Fibroblast of upper back skin (primary cell): ENCODE measurements around the gene ACAD11.
"Not testable (repeated sequence)": the region's sequence is repeated elsewhere in the genome, so short reads cannot be mapped to it uniquely, and the experiment has no call there.

ENCODE experiments used
- DNase-seq: peaks from one replicate; pipeline ENCODE4 v3.0.0-alpha.2; 2013

The ACAD11 gene

DNA sequence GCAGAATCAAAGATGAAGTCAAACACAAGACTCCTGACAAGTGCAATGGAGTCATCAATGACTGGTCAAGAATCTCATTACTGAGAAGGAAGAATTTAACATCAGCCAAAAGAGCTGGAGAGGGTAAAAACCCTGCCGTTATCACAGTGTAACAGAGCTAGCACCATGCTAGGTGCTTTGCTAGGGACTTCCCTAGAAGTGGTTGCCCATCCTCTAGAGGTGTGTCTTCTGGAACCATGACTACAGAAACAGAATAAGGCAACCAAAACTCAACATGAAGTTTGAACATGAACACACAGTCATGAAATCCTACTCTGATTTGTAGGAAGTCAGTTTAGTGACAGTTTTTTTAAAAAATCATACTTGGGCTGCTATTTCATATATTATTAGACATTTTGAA lies 9.5 kb downstream of the ACAD11 start:
- DNase-seq: no peak

- no peak for DNase-seq
Measured at GRCh38 chr3:132645058-132645457, 14.6 kb downstream of the ACAD11 start.

- no peak for DNase-seq
Measured at GRCh38 chr3:132643366-132643765, 16.2 kb downstream of the ACAD11 start.

GRCh38 chr3:132642539-132642847 lies 17.1 kb downstream of the ACAD11 start:
- DNase-seq: no peak

DNA sequence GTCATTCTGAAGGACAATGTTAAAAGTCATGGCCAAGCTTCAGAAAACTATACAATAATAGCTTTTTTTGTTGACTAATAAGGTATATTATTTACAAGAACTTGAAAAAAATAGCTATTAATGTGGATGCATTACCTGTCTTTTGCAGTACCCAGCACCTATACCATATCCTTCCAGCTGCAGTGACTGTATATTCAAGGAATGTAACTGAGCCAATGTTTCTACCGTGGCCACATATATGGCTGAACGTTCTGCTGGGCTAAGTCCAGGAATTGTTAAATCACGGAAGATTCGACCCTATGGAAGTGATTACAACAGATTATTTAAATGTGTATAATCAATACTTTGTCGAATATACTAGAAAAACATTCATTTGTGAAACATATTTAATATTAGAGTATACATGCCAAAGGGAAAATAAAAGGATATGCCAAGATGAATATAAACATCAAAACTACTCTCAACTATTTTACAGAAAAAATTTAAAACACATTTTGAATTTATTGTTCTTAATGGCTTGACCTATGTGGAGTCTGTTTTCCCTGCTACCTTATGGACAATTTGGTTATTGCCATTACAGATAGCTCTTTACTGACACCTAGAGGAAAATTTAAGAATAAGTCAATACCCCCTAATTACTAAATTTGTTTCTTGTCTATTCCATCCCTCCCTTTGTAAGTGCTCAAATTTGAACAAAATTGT lies 17.6 kb downstream of the ACAD11 start:
- DNase-seq: peak; percentile 70

DNA sequence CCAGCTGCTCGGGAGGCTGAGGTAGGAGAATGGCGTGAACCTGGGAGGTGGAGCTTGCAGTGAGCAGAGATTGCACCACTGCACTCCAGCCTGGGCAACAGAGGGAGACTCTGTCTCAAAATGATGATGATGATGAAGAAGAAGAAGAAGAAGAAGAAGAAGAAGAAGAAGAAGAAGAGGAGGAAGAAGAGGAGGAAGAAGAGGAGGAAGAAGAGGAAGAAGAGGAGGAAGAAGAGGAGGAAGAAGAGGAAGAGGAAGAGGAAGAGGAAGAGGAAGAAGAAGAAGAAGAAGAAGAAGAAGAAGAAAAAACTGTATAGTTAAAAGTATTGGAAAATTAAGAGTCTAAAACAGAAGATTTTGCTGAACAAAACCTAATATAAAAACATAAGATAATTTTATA lies 18.2 kb downstream of the ACAD11 start:
- not testable (repeated sequence) for DNase-seq

- DNase-seq: no peak
Measured at GRCh38 chr3:132638706-132639105, 20.9 kb downstream of the ACAD11 start.

DNA sequence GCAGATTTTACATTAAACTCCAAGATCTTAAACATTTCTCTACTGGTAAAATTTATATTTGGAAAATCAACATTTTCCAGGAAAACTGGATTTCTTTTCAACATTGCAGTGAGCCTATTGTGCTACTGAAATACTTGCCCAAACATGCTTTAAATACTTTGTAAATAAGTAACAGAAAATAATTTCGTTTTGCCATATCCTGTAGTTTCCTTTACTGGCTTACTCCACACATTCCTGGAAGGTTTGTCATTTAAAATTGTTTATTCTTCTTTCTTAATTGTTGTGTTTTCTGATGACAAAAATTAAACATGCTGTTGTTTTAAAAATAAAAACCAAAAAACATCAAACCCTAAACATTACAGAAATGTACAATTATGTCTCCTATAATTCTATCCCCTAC lies 22.0 kb downstream of the ACAD11 start:
- peak; percentile 24 for DNase-seq

DNA sequence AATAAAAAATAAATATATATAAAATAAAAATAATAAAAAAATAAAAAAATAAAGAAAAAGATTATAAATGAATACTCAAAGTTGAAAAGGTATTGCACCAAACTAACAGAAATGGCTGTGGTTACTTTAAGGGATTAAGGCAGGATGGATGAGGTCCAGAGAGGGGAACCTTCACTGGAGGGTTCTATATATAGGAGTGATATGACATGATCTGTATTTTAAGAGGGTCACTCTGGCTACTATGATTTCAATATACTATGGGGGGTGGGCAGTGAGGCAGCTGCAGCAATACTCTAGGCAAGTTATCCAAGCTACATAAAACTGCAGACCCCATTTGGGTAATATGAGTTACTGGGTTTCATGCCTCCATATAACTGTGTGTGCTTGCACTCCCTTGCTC lies 24.6 kb downstream of the ACAD11 start:
- no peak for DNase-seq

- no peak for DNase-seq
Measured at GRCh38 chr3:132630612-132631011, 29.0 kb downstream of the ACAD11 start.

DNA sequence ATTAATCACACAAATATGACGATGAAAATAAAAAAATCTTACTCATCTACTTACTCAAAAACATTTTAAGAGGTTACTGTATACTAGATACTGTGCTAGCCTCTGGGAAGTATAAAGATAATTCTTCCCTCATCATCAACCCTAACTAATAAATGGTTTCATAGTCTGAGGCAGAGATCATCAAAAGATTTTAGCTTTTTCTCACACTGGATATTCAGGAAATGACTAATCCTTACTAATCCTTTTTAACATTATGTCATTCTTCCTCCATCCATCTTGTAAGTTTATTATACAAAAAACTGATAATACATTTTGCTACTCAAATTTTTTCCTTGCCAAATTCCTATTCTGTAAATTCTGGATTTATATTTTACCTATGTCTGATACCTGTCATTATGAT lies 29.7 kb downstream of the ACAD11 start:
- DNase-seq: peak; percentile 53

GRCh38 chr3:132628157-132628556 lies 31.5 kb downstream of the ACAD11 start:
- no peak for DNase-seq

DNA sequence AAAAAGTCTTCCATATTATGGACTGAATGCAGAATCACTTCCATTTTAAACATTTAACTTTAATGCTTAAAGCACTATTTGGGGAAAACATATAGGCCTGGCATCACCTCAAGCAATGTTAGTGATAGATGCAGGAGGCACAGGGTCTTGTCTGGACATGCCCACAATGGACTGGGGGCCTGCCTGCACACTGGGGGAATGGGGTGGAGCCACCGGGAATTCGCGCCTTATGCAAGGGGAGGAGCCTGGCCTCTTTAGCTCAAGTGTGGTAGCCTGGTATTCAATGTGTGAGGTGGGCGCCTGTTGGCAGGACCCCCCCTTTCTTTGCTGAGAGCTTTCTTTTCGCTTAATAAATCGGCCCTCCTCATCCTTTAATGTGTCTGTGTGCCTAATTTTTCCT lies 32.7 kb downstream of the ACAD11 start:
- no peak for DNase-seq

DNA sequence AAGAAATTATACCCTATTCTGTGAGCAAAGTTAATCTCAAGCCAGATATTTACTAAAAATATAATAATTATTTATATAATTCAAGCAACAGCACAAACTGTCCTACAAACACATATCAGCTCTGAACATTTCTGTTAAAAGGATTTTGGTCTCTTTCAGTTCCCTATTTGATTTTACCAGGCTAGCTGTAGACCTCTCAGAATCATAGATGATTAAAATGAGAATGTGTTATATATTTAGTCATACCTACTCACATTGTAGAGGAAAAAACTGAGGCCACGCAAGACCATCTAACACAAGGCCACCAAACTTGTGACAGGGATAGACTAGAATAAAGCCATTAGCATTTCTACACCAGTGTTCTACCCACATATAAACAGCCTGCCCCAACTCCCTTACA lies 34.0 kb downstream of the ACAD11 start:
- DNase-seq: no peak

DNA sequence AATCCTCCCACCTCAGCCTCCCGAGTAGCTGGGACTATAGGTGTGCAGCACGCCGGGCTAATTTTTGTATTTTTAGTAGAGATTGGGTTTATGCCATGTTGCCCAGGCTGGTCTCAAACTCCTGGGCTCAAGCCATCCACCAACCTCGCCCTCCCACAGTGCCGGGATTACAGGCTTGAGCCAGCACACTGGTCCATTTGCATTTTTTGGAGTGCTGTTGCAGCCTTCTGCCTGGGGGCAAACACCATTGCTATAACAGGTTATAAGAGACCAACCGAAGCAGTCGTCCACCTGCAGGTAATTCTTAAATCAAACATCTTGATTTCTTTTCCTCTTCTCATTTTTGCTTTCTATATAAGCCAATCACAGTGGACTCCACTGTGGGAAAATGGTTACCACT lies 34.8 kb downstream of the ACAD11 start:
- no peak for DNase-seq

GRCh38 chr3:132623646-132624045 lies 36.0 kb downstream of the ACAD11 start:
- no peak for DNase-seq

DNA sequence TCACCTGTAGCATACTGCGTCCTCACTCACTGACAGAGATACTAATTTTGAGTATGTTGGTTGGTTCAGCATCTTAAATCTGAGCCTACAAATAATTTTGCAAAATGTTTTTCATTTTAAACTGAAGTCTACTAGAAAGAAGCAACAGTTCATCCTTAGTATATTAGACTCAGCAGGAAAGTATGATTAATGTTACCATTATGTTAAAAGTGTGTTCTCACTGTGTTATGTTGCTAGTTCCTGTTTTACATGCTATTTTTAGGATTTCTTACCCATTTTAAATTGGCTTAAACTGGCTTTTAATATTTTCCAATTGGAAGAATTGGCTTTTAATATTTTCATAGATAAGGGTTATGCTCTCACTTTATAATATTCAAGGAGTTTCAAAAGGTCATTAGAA lies 36.8 kb downstream of the ACAD11 start:
- DNase-seq: no peak

- DNase-seq: no peak
Measured at GRCh38 chr3:132622148-132622547, 37.5 kb downstream of the ACAD11 start.

DNA sequence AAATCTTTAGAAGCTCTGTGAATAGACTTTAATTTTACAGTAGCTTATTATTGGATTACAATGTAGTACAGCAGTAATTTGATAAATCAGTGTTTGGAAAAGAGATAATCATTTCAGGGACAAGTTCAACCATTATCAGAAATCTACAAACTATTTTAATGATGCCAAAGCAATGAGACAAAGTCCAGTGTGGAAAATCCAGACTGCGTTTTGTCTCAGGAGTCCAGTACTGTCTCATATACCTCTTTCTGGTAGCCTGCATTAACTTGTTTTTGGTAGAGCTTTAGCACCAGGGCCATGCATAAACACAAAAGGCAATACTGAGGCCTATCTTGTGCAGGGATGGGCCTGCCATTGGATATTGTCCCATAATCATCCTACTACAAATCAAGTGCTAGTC lies 42.8 kb downstream of the ACAD11 start:
- no peak for DNase-seq

DNA sequence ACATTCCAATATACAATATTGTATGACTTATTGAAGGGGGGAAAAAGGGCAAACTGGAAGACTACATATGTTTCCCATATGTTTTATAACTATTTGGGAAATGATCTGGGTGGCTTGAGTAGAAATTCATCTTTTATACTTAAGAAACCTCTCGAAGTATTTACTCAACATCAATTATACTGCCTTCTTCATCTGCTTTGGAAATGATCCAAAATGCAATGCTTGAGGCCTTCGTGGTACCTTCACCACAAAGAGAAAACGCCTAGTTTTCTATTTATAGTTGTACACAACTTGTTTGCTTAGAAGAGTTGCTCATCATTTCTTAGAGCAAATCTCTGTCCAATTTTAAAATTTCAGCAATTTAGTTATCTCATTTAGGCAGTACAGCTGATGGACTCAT lies 43.7 kb downstream of the ACAD11 start:
- peak; percentile 52 for DNase-seq

DNA sequence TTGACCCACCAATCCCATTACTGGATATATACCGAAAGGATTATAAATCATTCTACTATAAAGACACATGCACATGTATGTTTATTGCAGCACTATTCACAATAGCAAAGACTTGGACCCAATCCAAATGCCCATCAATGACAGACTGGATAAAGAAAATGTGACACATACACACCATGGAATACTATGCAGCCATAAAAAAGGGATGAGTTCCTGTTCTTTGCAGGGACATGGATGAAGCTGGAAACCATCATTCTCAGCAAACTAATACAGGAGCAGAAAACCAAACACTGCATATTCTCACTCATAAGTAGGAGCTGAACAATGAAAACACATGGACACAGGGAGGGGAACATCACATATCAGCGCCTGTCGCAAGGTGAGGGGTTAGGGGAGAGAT lies 44.3 kb downstream of the ACAD11 start:
- DNase-seq: not testable (repeated sequence)

DNA sequence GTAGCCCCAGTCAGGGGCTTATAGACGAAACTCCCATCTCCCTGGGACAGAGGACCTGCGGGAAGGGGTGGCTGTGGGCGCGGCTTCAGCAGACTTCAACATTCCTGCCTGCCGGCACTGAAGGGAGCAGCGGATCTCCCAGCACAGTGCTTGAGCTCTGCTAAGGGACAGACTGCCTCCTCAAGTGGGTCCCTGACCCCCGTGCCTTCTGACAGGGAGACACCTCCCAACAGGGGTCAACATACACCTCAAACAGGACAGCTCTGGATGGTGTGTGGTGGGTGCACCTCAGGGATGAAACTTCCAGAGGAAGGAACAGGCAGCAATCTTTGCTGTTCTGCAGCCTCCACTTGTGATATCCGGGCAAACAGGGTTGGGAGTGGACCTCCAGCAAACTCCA lies 53.0 kb downstream of the ACAD11 start:
- DNase-seq: not testable (repeated sequence)

DNA sequence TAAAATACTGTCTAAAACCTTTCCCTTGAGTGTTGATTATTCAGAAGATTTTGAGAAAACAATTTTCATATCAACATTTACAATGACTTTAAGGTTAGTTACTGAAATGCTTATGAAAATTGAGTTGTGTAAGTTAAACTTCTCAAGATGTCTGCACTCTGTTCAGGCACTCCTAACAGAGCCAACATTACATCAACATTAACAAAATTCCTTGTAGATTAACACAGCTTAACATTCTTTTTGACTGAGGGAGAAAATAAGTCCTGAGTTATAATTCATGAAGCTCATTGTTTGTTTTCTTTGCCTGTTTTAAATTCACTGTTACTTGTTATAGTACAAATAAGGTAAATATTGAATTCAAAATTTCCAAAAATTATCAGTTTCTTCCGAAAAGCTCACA lies 53.5 kb downstream of the ACAD11 start:
- peak; percentile 58 for DNase-seq

DNA sequence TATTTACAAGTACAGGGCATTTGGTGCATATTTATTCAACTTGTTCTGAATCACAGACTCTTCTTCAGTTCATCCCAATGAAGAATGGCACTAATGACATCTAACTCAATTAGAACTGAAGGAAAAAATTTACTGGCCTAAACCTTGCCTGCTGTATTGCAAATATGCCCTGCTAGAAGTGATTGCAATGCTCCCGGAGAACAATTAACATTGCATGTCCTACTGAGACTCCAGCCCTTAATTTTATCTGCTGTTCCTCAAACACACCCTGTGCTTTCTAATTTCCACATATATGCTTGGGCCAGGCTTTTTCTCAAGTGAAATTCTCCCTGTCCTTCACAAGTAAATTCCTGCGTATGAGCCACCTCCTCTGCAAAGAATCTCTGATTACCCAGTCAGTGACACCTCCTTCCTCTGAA lies 54.2 kb downstream of the ACAD11 start:
- no peak for DNase-seq

GRCh38 chr3:132600614-132601013 lies 59.0 kb downstream of the ACAD11 start:
- DNase-seq: not testable (repeated sequence)

- no peak for DNase-seq
Measured at GRCh38 chr3:132598181-132598580, 61.4 kb downstream of the ACAD11 start.
